ENCODE results near the gene C15orf39. TPM values are rescaled to one million over a fixed set of nuclear protein-coding genes. Genes with fewer than 3 reads are reported as not detected.

C15orf39 gene
- total RNA-seq, 3 donors from 2014 or later (not counting 1 experiment from before 2014, with no cell fraction given) = 63.5 to 89.2 (median 70.1) TPM

- Histone ChIP-seq H3K27me3 (ENCODE audit: control insufficient read depth, insufficient read depth, low read length) (no peaks in the 10 kb centered on the region), H3K9me3 (ENCODE audit: control insufficient read depth, insufficient read depth, low read length) (no peaks in the 10 kb centered on the region), H3K4me1 (ENCODE audit: control insufficient read depth, insufficient read depth, low read length) (peaks cover 31% of the 10 kb centered on the region), H3K27ac (ENCODE audit: low read length) (no peak overlapping the region), H3K4me3 (ENCODE audit: low read length) (no peak overlapping the region), H3K36me3 (ENCODE audit: control insufficient read depth, insufficient read depth, low read length) (no peaks in the 10 kb centered on the region)
- intact Hi-C loops (cut with micrococcal nuclease) = no loop called here
- Mint-ChIP-seq H3K27ac (no peak overlapping the region), H3K36me3 (no peaks in the 10 kb centered on the region), H3K27me3 (ENCODE audit: low read depth in 2 of 2) (peaks cover 0 to 4% of the 10 kb centered on the region in 2 donors), H3K4me1 (peaks cover 21 to 22% of the 10 kb centered on the region in 2 donors), H3K9me3 (no peaks in the 10 kb centered on the region), H3K4me3 (no peak overlapping the region)
- WGBS (ENCODE audit: insufficient coverage) = 32% methylated on average over 13 of the region's 13 CpGs
- ATAC-seq (no peak), DNase-seq (no peak)
- TF ChIP-seq CTCF (IDR thresholded peaks at IDR 0.05) = no peak
These were observed 6.4 kb upstream of the C15orf39 start for GRCh38 chr15:75195122-75195765.

- no peaks in the 10 kb centered on the region for H3K36me3 Mint-ChIP-seq
- H3K4me3 ChIP-seq (ENCODE audit: low read length) = no peak overlapping the region
- no peak overlapping the region for H3K27ac ChIP-seq (ENCODE audit: low read length)
- H3K27me3 Mint-ChIP-seq (ENCODE audit: low read depth in 2 of 2) = peaks cover 0 to 4% of the 10 kb centered on the region in 2 donors
- no peak overlapping the region for H3K27ac Mint-ChIP-seq
- H3K4me1 Mint-ChIP-seq = peaks cover 23 to 28% of the 10 kb centered on the region in 2 donors
- H3K9me3 ChIP-seq (ENCODE audit: control insufficient read depth, insufficient read depth, low read length) = no peaks in the 10 kb centered on the region
- no peak overlapping the region for H3K4me3 Mint-ChIP-seq
- H3K4me1 ChIP-seq (ENCODE audit: control insufficient read depth, insufficient read depth, low read length) = peaks cover 36% of the 10 kb centered on the region
- no peak for DNase-seq
- ATAC-seq = no peak
- no peak for TF ChIP-seq CTCF (IDR thresholded peaks at IDR 0.05)
- H3K27me3 ChIP-seq (ENCODE audit: control insufficient read depth, insufficient read depth, low read length) = no peaks in the 10 kb centered on the region
- WGBS (ENCODE audit: insufficient coverage) = 50% methylated on average over 13 of the region's 14 CpGs
- no peaks in the 10 kb centered on the region for H3K36me3 ChIP-seq (ENCODE audit: control insufficient read depth, insufficient read depth, low read length)
- intact Hi-C loops (cut with micrococcal nuclease) = no loop called here
- H3K9me3 Mint-ChIP-seq = no peaks in the 10 kb centered on the region
These were observed 5.9 kb upstream of the C15orf39 start for GRCh38 chr15:75195766-75196241.

GRCh38 chr15:75197062-75197630 lies 4.5 kb upstream of the C15orf39 start:
- Histone ChIP-seq H3K9me3 (ENCODE audit: control insufficient read depth, insufficient read depth, low read length) (no peaks in the 10 kb centered on the region), H3K36me3 (ENCODE audit: control insufficient read depth, insufficient read depth, low read length) (no peaks in the 10 kb centered on the region), H3K27ac (ENCODE audit: low read length) (no peak overlapping the region), H3K27me3 (ENCODE audit: control insufficient read depth, insufficient read depth, low read length) (no peaks in the 10 kb centered on the region), H3K4me1 (ENCODE audit: control insufficient read depth, insufficient read depth, low read length) (peaks cover 43% of the 10 kb centered on the region), H3K4me3 (ENCODE audit: low read length) (no peak overlapping the region)
- Mint-ChIP-seq H3K27ac (no peak overlapping the region), H3K4me1 (peaks cover 29 to 38% of the 10 kb centered on the region in 2 donors), H3K36me3 (no peaks in the 10 kb centered on the region), H3K27me3 (ENCODE audit: low read depth in 2 of 2) (peaks cover 0 to 4% of the 10 kb centered on the region in 2 donors), H3K9me3 (no peaks in the 10 kb centered on the region), H3K4me3 (no peak overlapping the region)
- ATAC-seq (no peak), DNase-seq (no peak)
- intact Hi-C loops (cut with micrococcal nuclease) = no loop called here
- 96% methylated on average over 4 of the region's 4 CpGs for WGBS (ENCODE audit: insufficient coverage)
- no peak for TF ChIP-seq CTCF (IDR thresholded peaks at IDR 0.05)
